SHP77 treated with DMSO at 0.1 percent for 48 hours (cell line): Measurements from ENCODE around the gene RNASE4.
"Not testable (repeated sequence)": the region's sequence is repeated elsewhere in the genome, so short reads cannot be mapped to it uniquely, and the experiment has no call there.

Experiments used
- DNase-seq: peaks from one replicate; lab custom pipeline; 2025; lab: John Stamatoyannopoulos, UW

The RNASE4 gene, protein sequence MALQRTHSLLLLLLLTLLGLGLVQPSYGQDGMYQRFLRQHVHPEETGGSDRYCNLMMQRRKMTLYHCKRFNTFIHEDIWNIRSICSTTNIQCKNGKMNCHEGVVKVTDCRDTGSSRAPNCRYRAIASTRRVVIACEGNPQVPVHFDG

DNA sequence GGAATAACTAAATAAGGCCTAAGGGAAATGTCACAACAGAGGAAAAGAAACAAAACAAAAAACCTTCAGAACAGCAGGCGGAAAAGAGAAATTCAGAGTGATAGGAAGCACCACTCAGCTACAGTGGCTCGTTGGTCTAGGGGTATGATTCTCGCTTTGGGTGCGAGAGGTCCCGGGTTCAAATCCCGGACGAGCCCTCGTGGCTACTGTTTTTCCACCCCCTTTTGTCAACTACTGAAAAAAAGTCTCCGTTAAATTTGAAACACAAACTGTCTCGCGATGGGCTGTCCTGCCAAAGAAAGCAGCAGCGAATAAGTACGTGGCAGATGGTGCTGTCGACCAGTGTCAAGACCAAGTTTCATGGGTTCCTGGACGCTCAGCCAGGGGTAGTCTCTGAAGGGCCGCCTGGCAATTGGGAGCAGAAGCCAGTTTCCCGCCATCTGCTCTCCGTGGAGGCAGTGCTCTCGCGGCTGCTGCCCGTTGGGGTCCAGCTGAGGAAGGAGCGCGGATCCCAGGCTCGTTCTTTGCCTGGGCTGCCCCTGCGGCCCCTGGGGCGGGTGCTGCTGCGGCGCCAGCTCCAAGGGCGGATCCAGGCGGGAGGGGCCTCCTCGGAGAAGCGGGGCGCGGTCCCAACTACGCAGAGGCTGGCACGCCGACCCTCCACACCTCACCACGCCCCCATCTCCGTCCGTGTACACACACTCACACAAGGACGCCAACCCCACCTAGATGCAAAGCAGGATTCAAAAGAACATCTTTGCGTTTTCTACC, at the start of gene RNASE4:
RNASE4 (plus strand) TSS at position 670 of the 771 bp plus-strand sequence. CDS start 14,812 bp downstream, outside the sequence.
- DNase-seq, result peak; percentile 71

GRCh38 chr14:20641591-20641990, 42.8 kb upstream of the RNASE4 start, which contains the start of gene OR6S1:
Gene OR6S1 (minus strand): TSS chr14:20641691. CDS start chr14:20641691, 0 bp downstream.
- no peak for DNase-seq

DNA sequence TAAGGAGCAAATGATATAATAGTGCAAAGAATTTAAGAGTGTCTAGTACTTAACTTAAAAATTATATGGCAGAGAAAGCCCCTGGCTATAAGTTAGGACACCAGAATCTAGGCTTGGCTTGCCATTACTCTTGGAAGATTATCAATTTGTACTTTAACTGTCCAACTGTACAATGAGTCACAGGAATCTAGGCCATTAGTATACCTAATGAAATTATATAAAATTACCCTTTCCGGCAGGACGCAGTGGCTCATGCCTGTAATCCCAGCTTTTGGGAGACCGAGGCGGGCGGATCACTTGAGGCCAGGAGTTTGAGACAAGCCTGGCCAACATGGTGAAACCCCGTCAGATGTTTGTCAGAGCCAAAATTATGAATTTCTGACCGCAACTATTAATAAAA, 42.2 kb upstream of the RNASE4 start:
- no peak for DNase-seq

GRCh38 chr14:20642755-20643154, 41.6 kb upstream of the RNASE4 start:
- DNase-seq, result not testable (repeated sequence)

DNA sequence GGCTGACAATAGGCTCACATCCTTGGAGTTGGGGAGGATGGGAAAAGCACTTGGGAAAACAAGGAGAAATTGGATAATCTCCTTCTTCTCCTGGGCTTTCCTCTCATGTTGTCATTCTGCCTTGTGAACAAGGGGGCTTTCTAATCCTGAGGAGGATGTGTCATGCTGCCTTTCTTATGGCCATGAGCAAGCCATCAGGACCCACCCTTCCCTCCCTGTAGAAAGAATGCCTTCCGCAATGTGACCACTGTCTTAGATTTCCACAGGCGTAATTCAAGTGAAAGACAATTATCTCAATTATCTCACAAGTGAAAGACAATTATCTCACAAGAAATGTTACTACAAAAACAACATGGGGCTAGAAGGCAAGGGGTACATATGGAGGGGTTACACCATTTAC, 39.8 kb upstream of the RNASE4 start:
- no peak for DNase-seq

- DNase-seq, result no peak
Observed at GRCh38 chr14:20645481-20645880, 38.9 kb upstream of the RNASE4 start.

DNA sequence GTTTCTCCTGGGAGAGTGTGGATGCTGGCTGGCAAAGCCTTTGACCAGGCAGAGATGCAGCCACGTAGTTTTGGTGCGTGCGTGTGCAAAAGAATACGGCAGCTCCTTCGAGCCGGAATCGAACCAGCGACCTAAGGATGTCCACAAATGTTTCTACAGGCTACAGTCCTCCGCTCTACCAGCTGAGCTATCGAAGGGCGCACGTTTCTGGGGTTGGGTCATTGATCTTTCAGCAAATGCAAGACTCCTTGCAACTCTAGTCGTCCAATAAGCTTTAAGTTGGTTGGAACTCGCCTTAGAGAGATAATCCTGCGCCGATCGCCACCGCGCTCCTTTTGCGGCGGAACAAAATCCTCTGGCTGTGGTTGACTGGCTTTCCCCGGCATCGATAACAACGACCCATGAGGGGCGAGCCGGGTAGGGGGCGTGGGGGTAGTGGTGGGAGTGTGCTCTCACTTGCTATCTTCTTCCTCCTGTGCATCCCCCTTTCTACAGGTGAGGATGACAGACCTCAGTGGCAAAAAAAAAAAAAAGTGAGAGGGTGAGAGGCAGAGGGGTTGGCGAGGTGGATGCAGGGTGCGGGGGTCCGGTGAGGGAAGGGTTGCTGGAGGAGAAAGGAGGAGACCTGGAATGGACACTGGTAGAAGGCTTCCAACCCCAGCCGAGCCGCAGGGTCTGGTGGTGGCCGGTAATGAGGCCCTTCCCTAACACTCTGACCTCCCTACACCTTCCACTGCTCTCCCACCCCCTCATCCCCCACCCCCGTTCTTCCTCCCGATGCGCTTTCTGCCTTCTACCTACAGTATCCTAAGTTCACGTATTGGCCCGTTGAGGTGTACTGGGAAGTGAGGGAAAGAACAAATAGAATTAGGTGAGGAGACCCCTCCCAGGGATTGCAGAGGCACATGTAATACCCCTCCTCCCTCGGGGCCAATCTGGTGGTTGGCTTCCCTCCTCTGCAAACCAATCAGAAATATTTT, 31.1 kb upstream of the RNASE4 start:
- DNase-seq, result no peak

- no peak for DNase-seq
Observed at GRCh38 chr14:20655851-20656250, 28.5 kb upstream of the RNASE4 start.

- DNase-seq, result no peak
Observed at GRCh38 chr14:20656274-20656673, 28.1 kb upstream of the RNASE4 start.

- DNase-seq, result no peak
Observed at GRCh38 chr14:20657216-20658211, 26.8 kb upstream of the RNASE4 start.

GRCh38 chr14:20658246-20658645, 26.1 kb upstream of the RNASE4 start:
- no peak for DNase-seq

DNA sequence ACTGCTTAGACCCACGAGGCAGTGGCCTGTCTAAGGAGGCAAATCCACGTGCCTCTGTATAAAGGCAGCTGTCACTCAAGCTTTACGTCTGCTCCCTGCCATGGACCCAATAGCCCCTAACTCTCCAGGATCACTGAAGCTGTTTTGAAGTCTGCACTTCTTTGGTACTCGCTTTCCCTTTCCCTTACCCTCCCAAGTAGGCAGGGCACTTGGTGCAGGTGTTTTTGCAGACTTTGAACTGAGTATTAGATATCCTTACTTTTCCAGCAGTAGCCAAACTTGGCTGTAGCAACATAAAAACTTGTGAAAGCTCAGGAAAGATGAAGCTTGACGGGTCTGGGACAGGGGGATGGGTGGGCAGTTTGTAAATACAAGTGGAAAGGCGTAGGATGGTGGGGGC, 25.0 kb upstream of the RNASE4 start:
- no peak for DNase-seq

DNA sequence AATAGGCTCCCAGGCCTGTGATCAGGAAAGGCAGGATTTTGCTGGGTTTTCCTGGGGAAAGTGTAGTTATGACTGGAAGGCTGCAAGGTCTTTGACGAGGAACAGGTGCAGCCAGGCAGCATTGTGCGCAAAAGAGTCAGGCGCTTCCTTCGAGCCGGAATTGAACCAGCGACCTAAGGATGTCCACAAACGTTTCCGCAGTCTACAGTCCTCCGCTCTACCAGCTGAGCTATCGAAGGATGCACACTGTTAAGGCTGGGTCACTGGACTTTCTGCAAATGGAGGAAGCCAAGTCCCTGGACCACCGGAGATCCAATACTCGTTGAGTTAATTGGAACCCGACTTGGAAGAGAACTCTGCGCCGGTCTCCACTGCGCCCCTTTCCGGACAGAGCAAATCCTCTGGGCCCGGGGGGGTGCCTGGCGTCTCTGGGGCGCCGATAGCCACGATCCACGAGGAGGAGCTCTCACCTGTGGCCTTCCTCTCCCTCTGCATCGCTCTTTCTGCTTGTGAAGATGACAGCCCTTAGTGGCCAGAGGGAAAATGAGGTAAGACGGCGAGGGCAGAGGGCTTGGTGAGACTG, 24.5 kb upstream of the RNASE4 start:
- no peak for DNase-seq

DNA sequence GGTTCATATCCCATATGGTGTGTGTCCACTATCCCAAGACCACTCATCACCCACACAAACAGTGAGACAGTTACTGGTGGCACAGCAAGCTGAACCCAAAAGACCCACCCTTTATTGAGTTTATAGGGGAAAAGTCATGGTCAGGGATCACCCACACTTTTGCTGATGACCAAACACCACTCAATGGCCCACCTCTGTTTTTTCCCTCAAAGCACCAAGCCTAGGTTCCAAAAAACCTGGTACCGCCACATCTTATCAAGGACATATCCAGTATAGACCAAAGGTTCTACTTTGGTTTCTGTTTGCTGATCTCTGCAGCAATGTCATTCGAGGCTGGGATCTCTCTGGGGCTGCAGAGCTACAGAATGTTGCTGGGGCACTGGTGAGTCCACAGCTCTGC, 23.2 kb upstream of the RNASE4 start:
- DNase-seq, result no peak

DNA sequence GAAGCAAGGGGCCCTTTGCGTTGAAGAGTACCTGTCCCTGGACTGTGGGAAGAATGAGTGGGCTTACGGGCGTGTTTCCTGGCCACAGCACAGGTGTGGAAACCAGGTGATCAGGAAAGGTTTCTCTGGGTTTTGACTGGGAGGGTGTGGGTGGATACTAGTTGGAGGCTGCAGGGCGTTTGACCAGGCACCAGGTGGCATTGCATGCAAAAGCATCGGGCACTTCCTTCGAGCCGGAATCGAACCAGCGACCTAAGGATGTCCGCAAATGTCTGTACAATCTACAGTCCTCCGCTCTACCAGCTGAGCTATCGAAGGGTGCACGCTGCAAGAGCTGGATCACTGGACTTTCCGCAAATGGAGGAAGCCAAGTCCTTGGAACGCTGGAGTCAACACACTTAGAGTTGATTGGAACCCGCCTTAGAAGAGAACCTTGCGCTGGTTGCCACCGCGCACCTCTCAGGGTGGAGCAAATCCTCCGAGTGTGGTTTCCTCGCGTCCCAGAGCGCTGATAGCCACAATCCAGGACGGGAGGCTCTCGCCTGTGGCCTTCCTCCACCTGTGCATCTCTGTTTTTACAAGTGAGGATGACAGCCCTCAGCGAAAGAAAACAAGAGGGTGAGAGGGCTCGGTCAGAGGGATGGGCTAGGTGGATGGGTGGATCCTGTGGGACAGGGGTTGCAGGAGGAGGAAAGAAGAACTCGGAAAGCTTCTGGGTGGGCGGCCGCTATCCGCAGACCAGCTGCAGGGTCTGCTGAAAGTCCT, 21.2 kb upstream of the RNASE4 start:
- peak; percentile 58 for DNase-seq

DNA sequence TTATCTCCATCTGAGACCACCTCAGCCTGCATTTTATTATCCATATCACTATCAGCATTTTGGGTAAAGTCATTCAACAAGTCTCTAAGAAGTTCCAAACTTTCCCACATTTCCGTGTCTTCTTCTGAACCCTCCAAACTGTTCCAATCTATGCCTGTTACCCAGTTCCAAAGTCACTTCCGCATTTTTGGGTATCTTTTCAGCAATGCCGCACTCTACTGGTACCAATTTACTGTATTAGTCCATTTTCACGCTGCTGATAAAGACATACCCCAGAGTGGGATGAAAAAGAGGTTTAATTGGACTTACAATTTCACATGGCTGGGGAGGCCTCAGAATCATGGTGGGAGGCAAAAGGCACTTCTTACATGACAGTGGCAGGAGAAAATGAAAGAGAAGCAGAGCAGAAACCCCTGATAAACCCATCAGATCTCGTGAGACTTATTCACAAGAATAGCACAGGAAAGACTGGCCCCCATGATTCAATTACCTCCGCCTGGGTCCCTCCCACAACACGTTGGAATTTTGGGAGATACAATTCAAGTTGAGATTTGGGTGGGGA, 17.9 kb upstream of the RNASE4 start:
- DNase-seq, result not testable (repeated sequence)

GRCh38 chr14:20667957-20668356, 16.4 kb upstream of the RNASE4 start:
- no peak for DNase-seq

DNA sequence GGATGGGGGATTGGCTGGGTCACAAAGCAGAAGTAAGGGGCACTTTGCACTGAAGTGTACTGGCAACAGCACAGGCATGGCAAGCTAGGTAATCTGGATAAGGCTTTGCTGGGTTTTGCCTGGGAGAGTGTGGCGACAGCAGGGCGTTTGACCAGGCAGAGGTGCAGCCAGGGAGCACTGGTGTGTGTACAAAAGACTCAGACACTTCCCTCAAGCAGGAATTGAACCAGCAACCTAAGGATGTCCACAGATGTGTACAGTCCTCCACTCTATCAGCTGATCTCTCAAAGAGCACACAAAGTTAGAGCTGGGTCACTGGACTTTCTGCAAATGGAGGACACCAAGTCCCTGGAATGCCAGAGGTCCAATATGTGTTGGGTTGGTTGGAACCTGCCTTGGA, 15.4 kb upstream of the RNASE4 start:
- DNase-seq, result no peak

GRCh38 chr14:20671597-20672283, 12.6 kb upstream of the RNASE4 start:
- DNase-seq, result no peak
